Fibroblast of gingiva (primary cell): ENCODE measurements around the gene MDGA2.
"Not testable (repeated sequence)": the region's sequence is repeated elsewhere in the genome, so short reads cannot be mapped to it uniquely, and the experiment has no call there.

Experiments
- DNase-seq: peaks from one replicate; pipeline ENCODE4 v3.0.0-alpha.2; 2011; ENCODE audit warnings: low read depth

The MDGA2 gene

GRCh38 chr14:47675466-47676314 is at the start of gene MDGA2:
Gene MDGA2 (minus strand): TSS chr14:47675605.
- no peak for DNase-seq

- DNase-seq: no peak
Observed at GRCh38 chr14:47722929-47723693, 47.7 kb upstream of the MDGA2 start.

- no peak for DNase-seq
Observed at GRCh38 chr14:47720281-47720680, 44.9 kb upstream of the MDGA2 start.

GRCh38 chr14:47715330-47715729 is 39.9 kb upstream of the MDGA2 start:
- DNase-seq: no peak

- DNase-seq: no peak
Observed at GRCh38 chr14:47710581-47710980, 35.2 kb upstream of the MDGA2 start.

- no peak for DNase-seq
Observed at GRCh38 chr14:47705683-47706082, 30.3 kb upstream of the MDGA2 start.

GRCh38 chr14:47691829-47692228 is 16.4 kb upstream of the MDGA2 start:
- no peak for DNase-seq

- no peak for DNase-seq
Observed at GRCh38 chr14:47678993-47679392, 3.6 kb upstream of the MDGA2 start.

- DNase-seq: no peak
Observed at GRCh38 chr14:47678157-47678556, 2.8 kb upstream of the MDGA2 start.

GRCh38 chr14:47676315-47676617 is 861 bp upstream of the MDGA2 start:
- DNase-seq: no peak

- no peak for DNase-seq
Observed at GRCh38 chr14:47674543-47675465, 601 bp downstream of the MDGA2 start.

- no peak for DNase-seq
Observed at GRCh38 chr14:47674148-47674542, 1.3 kb downstream of the MDGA2 start.

GRCh38 chr14:47665337-47666134 is 9.9 kb downstream of the MDGA2 start:
- DNase-seq: no peak

GRCh38 chr14:47662466-47662865 is 12.9 kb downstream of the MDGA2 start:
- DNase-seq: no peak

- DNase-seq: no peak
Observed at GRCh38 chr14:47660158-47660557, 15.2 kb downstream of the MDGA2 start.

- DNase-seq: no peak
Observed at GRCh38 chr14:47658041-47658440, 17.4 kb downstream of the MDGA2 start.

GRCh38 chr14:47657143-47657542 is 18.3 kb downstream of the MDGA2 start:
- no peak for DNase-seq

GRCh38 chr14:47651337-47651736 is 24.1 kb downstream of the MDGA2 start:
- no peak for DNase-seq

GRCh38 chr14:47637753-47638152 is 37.7 kb downstream of the MDGA2 start:
- DNase-seq: no peak

- no peak for DNase-seq
Observed at GRCh38 chr14:47626151-47627035, 49.0 kb downstream of the MDGA2 start.

GRCh38 chr14:47624126-47624525 is 51.3 kb downstream of the MDGA2 start:
- not testable (repeated sequence) for DNase-seq
